DMS153 (cell line): ENCODE measurements around the gene PTBP1.

ENCODE experiments used
- DNase-seq: peaks from one replicate; lab custom pipeline; 2025; lab: John Stamatoyannopoulos, UW

Gene PTBP1

GRCh38 chr19:772730-773436, 24.4 kb upstream of the PTBP1 start:
- no peak for DNase-seq

- no peak for DNase-seq
These were observed 20.7 kb upstream of the PTBP1 start for GRCh38 chr19:776549-776948.

GRCh38 chr19:778910-779653, 18.2 kb upstream of the PTBP1 start:
- DNase-seq, result no peak

- DNase-seq, result no peak
These were observed 16.3 kb upstream of the PTBP1 start for GRCh38 chr19:780935-781334.

- no peak for DNase-seq
These were observed 15.5 kb upstream of the PTBP1 start for GRCh38 chr19:781800-782184.

GRCh38 chr19:782185-782877, 14.9 kb upstream of the PTBP1 start:
- DNase-seq, result no peak

- DNase-seq, result no peak
These were observed 14.2 kb upstream of the PTBP1 start for GRCh38 chr19:782878-783668.

- no peak for DNase-seq
These were observed 12.7 kb upstream of the PTBP1 start for GRCh38 chr19:784541-784940.

- DNase-seq, result no peak
These were observed 9.7 kb upstream of the PTBP1 start for GRCh38 chr19:787536-787935.

- DNase-seq, result no peak
These were observed 8.6 kb upstream of the PTBP1 start for GRCh38 chr19:788686-788982.

GRCh38 chr19:788983-789700, 8.1 kb upstream of the PTBP1 start:
- DNase-seq, result peak; percentile 48

- no peak for DNase-seq
These were observed 7.6 kb upstream of the PTBP1 start for GRCh38 chr19:789701-790060.

- DNase-seq, result no peak
These were observed 6.2 kb upstream of the PTBP1 start for GRCh38 chr19:791007-791566.

- DNase-seq, result no peak
These were observed 5.5 kb upstream of the PTBP1 start for GRCh38 chr19:791567-792305.

- DNase-seq, result no peak
These were observed 4.9 kb upstream of the PTBP1 start for GRCh38 chr19:792306-792885.

GRCh38 chr19:793806-794205, 3.4 kb upstream of the PTBP1 start:
- DNase-seq, result no peak

GRCh38 chr19:795073-795611, 2.1 kb upstream of the PTBP1 start:
- DNase-seq, result no peak

GRCh38 chr19:795691-796581, 1.3 kb upstream of the PTBP1 start:
- no peak for DNase-seq
